Measurements from ENCODE around the gene RPL3.

The RPL3 gene

DNA sequence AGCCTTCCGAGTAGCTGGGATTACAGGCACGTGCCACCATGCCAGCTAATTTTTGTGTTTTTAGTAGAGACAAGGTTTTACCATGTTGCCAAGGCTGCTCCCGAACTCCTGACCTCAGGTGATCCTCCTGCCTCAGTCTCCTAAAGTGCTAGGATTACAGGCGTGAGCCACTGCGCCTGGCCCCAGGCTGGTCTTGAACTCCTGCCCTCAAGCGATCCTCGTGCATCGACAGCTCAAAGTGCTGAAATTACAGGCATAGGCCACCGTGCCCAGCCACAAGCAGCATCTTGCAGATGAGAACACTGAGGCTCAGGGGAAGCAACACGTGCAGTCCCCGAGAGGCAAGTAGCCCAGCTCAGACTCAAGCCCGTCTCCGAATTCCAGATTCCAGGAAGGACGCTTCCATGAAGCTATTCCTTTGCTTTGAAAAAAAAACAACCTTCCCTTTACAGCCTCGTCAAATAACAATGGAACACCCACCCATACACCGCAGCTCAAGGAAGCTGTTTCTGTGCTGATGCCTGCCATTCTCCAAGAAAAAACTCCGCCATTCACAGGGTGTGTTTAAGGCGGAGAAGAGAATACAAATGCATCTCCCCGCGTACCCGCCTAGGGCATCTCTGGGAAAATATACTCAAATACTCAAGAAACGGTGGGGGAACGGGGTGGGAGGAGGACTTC, 40.1 kb downstream of the RPL3 start:
- no peak for DNase-seq

DNA sequence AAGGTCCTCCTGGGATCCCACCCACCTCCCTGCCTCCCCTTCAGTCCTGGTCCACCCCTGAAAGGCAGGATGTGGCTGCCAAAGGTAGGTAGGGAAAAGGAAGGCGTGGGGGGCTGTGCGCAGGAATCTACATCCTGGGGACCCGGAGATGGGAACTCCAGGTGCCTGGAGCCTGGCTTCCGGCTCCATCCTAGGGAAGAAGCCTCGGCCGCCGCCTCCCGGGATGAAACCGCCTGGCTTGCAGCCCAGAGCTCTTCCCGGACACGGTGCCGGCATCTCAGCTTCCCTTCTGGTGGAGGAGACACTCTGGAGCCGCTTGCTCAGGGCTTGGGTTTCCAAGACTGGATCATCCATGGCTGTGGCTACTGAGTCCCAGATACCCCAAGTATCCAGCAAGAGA, 41.4 kb downstream of the RPL3 start:
- DNase-seq = no peak

DNA sequence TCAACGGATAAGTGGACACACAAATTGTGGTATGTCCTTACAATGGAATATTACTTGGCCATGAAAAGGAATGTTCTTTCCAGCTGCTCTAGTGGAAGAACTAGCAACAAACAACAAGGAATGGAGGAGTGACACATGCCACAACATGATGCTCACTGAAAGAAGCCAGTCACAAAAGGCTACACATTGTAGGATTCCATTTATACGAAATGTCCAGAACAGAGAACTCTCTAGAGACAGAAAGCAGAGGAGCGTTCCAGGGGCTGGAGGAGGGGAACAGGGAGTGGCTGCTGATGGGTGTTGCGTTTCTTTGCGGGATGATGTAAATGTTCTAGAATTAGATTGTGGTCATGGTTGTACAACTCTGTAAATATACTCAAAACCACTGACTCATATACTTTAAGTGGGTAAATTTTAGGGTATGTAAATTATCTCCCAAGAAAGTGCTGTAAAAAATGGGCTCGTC, 42.2 kb downstream of the RPL3 start:
- no peak for DNase-seq

DNA sequence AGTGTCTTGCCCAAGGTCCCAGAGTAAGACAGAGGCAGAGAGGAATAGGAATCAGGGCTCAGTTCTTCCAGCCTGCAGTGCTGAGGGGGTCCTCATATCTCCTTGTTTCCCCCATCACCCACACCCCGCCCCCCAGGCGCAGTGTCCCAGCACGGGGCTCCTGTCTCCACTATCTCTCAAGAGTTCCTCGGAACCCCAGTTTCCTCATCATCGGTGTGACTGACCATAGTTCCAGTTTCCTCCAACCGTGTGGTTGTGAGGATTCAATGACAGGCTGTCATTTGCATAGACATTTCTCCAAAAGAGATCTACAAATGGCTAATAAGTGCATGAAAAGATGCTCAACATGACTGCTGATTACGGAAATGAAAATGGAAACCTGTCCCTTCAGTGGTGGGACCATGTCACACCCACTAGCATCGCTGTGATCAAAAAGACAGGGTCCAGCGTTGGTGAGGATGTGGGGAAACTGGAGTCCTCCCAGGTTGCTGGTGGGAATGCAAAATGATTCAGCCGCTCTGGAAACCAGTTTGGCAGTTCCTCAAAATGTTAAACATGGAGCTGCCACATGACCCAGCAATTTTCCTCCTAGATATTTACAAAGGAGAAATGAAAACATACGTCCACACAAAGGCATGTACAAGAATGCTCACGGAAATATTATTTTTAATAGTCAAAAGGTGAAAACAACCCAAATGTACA, 42.8 kb downstream of the RPL3 start:
- no peak for DNase-seq

- no peak for DNase-seq
These were observed 43.5 kb downstream of the RPL3 start for GRCh38 chr22:39275814-39276439.

DNA sequence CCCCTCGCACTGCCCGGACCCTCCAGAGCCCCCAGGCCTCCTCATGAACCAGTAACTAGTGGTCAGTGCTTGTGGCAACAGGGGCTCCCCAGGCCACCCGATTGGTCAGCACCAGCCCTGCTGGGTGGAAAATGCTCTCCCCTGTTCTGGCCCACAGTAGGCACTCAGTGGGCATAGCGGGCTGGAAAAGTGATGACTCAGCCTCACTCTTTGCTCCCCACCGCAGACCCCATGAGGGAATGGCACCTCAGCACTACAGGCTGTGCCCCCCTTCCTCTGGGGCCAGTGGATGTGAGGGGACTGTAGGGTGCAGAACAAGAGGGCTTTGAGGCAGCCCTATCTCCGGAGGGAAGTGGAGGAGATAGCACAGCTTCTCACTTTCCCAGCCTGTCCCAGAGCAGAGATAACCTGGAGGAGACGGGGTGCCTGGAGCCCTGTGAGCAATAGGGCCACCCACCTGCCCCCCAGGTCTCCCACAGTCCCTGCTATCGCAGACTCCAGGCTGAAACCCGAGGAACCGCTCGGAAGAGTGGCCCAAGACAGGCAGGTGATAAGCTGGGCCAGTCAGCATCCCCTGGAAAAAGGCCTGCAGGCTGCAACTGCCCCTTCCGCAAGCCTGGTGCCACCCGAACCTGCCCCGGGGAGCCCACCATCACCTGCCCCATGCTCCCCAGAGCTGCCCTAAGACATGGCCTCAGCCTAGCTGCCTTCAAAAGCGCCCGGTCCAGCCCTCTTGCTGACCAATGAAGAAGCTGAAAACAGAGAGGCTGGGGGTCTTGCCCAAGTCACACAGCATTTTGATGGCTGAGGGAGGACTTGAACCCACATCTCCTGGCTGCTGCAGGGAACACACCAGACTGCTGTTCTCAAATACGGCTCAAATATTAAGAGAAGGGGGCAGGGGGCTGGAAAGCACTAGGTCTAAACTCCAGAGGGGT, 45.2 kb downstream of the RPL3 start:
- DNase-seq = no peak

- DNase-seq = no peak
These were observed 48.6 kb downstream of the RPL3 start for GRCh38 chr22:39270792-39271191.

DNA sequence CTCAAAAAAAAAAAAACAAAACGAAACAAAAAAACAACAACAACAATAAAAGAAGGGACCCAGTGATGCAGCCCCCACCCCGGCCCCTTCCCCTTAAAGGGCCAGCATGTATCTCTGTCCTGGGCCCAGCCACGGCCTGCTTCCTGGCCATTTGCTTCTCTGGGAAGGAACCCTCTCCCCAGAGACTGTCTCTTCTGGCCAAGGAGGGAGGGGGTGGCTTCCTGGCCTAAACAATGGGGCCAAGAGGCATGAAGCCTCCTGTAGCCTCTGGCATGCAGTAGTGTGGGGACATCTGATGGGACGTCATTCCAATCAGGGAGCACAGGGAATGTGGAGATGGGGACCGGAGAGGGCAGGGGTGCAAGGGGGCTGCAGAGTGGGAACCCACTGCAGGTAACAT, 49.1 kb downstream of the RPL3 start:
- DNase-seq = no peak

DNA sequence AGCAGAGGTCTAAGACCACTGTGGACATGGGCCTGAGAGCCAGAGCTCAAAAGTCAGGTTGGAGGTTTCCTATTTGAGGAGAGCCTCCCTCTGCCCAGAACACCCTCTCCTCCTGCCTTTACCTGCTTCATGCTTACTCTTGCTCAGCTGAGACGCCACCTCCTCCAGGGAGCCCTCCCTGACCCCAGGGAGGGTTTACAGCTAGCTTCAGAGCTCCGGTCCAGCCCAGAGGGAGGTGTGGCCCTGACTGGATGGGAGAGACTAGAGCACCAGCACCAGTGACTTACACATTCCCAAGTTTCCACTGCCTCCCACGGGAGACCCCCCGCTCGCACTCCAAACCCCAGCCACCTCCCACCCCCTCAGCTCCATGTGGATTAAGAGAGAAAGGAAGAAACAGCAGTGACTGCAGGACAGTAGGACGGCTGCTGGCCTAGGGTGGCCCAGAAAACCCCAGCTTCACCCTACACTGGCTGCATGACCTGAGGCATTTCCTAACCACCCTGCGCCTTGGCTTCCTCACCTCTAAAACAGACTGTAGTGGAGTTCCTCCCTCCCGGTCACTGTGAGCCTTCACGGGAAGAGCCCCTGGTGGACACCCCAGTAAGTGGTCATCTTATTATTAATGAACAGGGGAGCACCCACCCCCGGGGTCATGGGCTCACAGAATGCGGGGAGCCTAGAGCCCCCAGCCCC, 50.2 kb downstream of the RPL3 start:
- DNase-seq = no peak

- no peak for DNase-seq
These were observed 50.8 kb downstream of the RPL3 start for GRCh38 chr22:39268645-39269044.

DNA sequence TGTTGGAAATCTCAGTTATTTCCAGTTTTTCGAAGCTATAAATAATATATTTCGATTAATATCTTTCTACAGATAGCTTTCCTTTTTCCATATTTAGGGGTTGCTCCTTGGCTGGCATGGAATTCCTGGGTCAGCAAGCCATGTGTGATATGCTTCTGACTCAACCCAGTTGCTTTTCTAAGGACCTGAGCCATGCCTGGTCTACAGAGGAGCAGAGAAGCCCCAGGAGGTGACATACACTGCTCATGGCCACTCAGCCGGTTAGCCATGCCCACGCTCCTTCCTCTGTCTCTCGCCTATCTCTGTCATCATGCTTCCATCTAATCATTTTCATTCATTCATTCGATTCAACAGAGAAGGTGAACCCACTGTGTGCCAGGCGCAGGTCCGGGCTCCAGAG, 51.4 kb downstream of the RPL3 start:
- no peak for DNase-seq

DNA sequence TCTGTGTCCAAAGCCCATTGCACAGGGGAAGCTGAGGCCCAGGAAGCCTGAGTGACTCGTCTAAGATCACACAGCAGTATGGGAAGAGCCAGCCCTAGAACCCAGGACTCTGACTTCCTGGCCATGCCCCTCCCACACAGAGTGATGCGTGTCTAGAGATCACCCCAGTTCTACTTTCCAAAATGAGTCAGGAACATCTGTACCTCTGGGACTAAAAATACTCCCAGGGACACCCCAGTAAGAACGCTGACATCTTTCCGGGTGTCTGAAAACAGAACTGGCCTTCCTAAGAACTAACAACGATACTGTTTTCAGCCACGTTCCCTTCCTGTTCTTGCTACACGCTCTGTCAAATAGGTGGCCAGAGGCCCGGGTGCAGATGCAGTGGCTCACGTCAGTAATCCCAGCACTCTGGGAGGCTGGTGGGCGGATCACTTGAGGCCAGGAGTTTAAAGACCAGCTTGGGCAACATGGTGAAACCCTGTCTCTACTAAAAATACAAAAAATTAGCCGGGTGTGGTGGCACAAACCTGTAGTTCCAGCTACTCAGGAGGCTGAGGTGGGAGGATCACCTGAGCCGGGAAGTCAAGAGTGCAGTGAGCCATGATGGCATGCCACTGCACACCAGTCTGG, 52.9 kb downstream of the RPL3 start:
- no peak for DNase-seq

DNA sequence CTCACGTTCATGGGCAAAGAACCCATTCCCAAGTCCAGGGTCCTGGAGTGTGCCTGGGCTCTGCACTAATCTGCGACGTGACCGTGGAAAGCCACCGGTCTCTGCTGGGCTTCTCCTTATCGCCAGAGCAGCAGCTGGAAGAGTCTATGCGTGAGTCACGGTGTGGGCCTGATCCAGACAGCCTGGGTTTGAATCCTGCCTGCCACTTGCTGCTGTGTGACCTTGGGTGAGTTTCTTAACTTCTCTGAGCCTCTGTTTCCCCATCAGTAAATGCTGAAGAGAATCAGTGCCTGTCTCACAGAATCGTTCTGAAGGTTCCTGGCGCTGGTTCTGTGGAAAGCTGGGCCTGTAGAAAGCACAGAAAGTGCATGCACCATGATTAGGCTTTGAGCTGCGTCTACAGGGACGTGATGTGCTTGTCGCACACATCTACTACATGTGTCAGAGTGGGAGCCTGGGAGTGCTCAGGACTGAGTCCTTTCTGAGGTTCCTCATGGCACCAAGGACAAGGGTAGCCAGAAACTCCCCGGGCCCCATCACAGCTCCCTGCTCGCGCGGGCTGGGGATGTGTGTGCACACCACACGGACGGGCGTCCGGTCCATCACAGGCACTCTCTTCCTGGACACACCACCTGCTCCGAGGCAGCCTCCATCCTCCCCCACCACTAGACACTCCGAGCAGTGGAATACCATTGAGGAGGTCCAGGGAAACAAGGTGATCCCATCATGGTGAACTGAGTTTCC, 54.1 kb downstream of the RPL3 start:
- DNase-seq = no peak

- DNase-seq = no peak
These were observed 54.9 kb downstream of the RPL3 start for GRCh38 chr22:39264349-39265038.

GRCh38 chr22:39263626-39264348, 55.6 kb downstream of the RPL3 start:
- no peak for DNase-seq

Data from activated effector memory CD4-positive, alpha-beta T cell treated with Interleukin-2 at 50 U/mL for 16 hours (primary cell).